GM23338 (cell line): Measurements from ENCODE around the gene INS. TPM values are rescaled to one million over a fixed set of nuclear protein-coding genes. Genes with fewer than 3 reads are reported as not detected.

Source experiments
- ATAC-seq: fragments of 200-7000 bp; cut with Tn5 transposase; 3 replicates; pipeline ENCODE4 v1.9.1; 2020
- DNase-seq: peaks from one replicate; pipeline ENCODE4 v3.0.0-alpha.2; 2015; ENCODE audit warnings: low spot score
- H2AFZ ChIP-seq: fragments of 200-600 bp; sonication (generic); 2 replicates; pipeline ENCODE4 v1.8.0; 2016; ENCODE audit warnings: antibody characterized with exemption, mild to moderate bottlenecking, moderate library complexity
- H3F3A ChIP-seq: fragments of 200-600 bp; sonication (generic); replicated peaks from 2 replicates; pipeline ENCODE4 v1.8.0; 2017; ENCODE audit warnings: antibody characterized with exemption, mixed run types, low read depth
- H3K27ac ChIP-seq: fragments of 200-600 bp; sonication (generic); 2 replicates; pipeline ENCODE4 v1.6.1; 2016; ENCODE audit warnings: low read depth
- H3K27me3 ChIP-seq: fragments of 200-600 bp; sonication (generic); 2 replicates; pipeline ENCODE4 v1.8.0; 2016; ENCODE audit warnings: mild to moderate bottlenecking, mixed run types, moderate library complexity; ENCODE audit not compliant: insufficient read depth
- H3K36me3 ChIP-seq: fragments of 200-600 bp; sonication (generic); 2 replicates; pipeline ENCODE4 v1.8.0; 2016; ENCODE audit warnings: mild to moderate bottlenecking; ENCODE audit not compliant: insufficient read depth
- H3K4me1 ChIP-seq: fragments of 200-600 bp; sonication (generic); 2 replicates; pipeline ENCODE4 v1.8.0; 2016; ENCODE audit warnings: mild to moderate bottlenecking, moderate library complexity; ENCODE audit not compliant: insufficient read depth
- H3K4me2 ChIP-seq: fragments of 200-600 bp; sonication (generic); 2 replicates; pipeline ENCODE4 v1.7.1; 2017; ENCODE audit warnings: mixed run types
- H3K4me3 ChIP-seq: fragments of 200-600 bp; sonication (generic); 2 replicates; pipeline ENCODE4 v1.6.1; 2016; ENCODE audit warnings: mixed run types
- H3K79me2 ChIP-seq: fragments of 200-600 bp; sonication (generic); replicated peaks from 2 replicates; pipeline ENCODE4 v1.8.0; 2017; ENCODE audit warnings: mild to moderate bottlenecking; ENCODE audit not compliant: insufficient read depth
- H3K9me2 ChIP-seq: fragments of 200-600 bp; sonication (generic); 2 replicates; pipeline ENCODE4 v1.8.0; 2017; ENCODE audit not compliant: insufficient read depth
- H4K20me1 ChIP-seq: fragments of 200-600 bp; sonication (generic); replicated peaks from 2 replicates; pipeline ENCODE4 v1.8.0; 2017; ENCODE audit warnings: mild to moderate bottlenecking; ENCODE audit not compliant: insufficient read depth
- H3K27ac Mint-ChIP-seq: 2 replicates; pipeline ENCODE4 v1.8.0; 2020; ENCODE audit warnings: inconsistent platforms, mild to moderate bottlenecking, moderate library complexity, mixed read lengths
- H3K27me3 Mint-ChIP-seq: 3 replicates; pipeline ENCODE4 v1.8.0; 2022; ENCODE audit warnings: low read depth, mild to moderate bottlenecking, moderate library complexity, mixed read lengths, inconsistent platforms; ENCODE audit not compliant: insufficient read depth, poor library complexity
- H3K36me3 Mint-ChIP-seq: 3 replicates; pipeline ENCODE4 v1.8.0; 2021; ENCODE audit warnings: low read depth, mild to moderate bottlenecking, inconsistent platforms, moderate library complexity, mixed read lengths
- H3K4me1 Mint-ChIP-seq: 3 replicates; pipeline ENCODE4 v1.8.0; 2020; ENCODE audit warnings: mild to moderate bottlenecking, inconsistent platforms, mixed read lengths
- H3K4me3 Mint-ChIP-seq: 3 replicates; pipeline ENCODE4 v1.8.0; 2021; ENCODE audit warnings: moderate library complexity, mild to moderate bottlenecking, inconsistent platforms, mixed read lengths
- H3K9me3 Mint-ChIP-seq: 3 replicates; pipeline ENCODE4 v1.8.0; 2020; ENCODE audit warnings: moderate library complexity, mild to moderate bottlenecking, inconsistent platforms, mixed read lengths
- CREB1 ChIP-seq: fragments of 250-450 bp; sonication (Bioruptor Pico); IDR thresholded peaks from 2 replicates; pipeline ENCODE4 v1.5.0; 2020; ENCODE audit warnings: low read depth, mild to moderate bottlenecking, moderate library complexity
- EZH2 ChIP-seq: fragments of 200-600 bp; sonication (generic); IDR thresholded peaks from one replicate; pipeline ENCODE4 v1.8.0; 2017; ENCODE audit warnings: antibody characterized with exemption, mild to moderate bottlenecking, low read depth; ENCODE audit not compliant: unreplicated experiment
- EZH2phosphoT487 ChIP-seq: fragments of 200-600 bp; sonication (generic); IDR thresholded peaks from one replicate; pipeline ENCODE4 v1.8.1; 2018; ENCODE audit warnings: antibody characterized with exemption; ENCODE audit not compliant: unreplicated experiment
- JUNB ChIP-seq: IDR thresholded peaks from one replicate; pipeline ENCODE4 v1.6.1; 2016; ENCODE audit warnings: antibody characterized with exemption; ENCODE audit not compliant: unreplicated experiment
- NANOG ChIP-seq: IDR thresholded peaks from 2 replicates; pipeline ENCODE4 v1.6.1; 2016; ENCODE audit warnings: antibody characterized with exemption, borderline replicate concordance
- POLR2AphosphoS5 ChIP-seq: IDR thresholded peaks from 2 replicates; pipeline ENCODE4 v1.6.1; 2016; ENCODE audit warnings: antibody characterized with exemption, low read depth
- STAT1 ChIP-seq: IDR thresholded peaks from one replicate; pipeline ENCODE4 v1.6.1; 2016; ENCODE audit warnings: antibody characterized with exemption; ENCODE audit not compliant: unreplicated experiment
- ZNF114 ChIP-seq: fragments of 250-450 bp; sonication (Bioruptor Pico); IDR thresholded peaks from 2 replicates; pipeline ENCODE4 v1.5.0; 2020; ENCODE audit warnings: mild to moderate bottlenecking, moderate library complexity
- ZNF331 ChIP-seq: fragments of 250-450 bp; sonication (Bioruptor Pico); IDR thresholded peaks from 2 replicates; pipeline ENCODE4 v1.5.0; 2020; ENCODE audit warnings: low read depth, mild to moderate bottlenecking, moderate library complexity
- polyA plus RNA-seq: library from polyadenylated mRNA; unstranded; fragments of >200 nt; fragmentation: Nextera tagmentation; extraction: Ambion mirVana; gene quantifications from 2 replicates; pipeline ENCODE4 v1.2.1, GENCODE V29; 2016
- total RNA-seq: library from RNA; depleted of rRNA; stranded (reverse); fragments of >200 nt; shearing (Covaris generic); gene quantifications from 2 replicates; pipeline ENCODE4 v1.2.3, GENCODE V29; 2014
- TF ChIP-seq, protein P1 (sequence below): IDR thresholded peaks from one replicate; pipeline ENCODE4 v1.6.1; 2018; ENCODE audit warnings: antibody characterized with exemption; ENCODE audit not compliant: unreplicated experiment
- TF ChIP-seq, protein P2 (sequence below): IDR thresholded peaks from 2 replicates; pipeline ENCODE4 v1.6.1; 2016; ENCODE audit warnings: antibody characterized with exemption
- TF ChIP-seq, protein P3 (sequence below): fragments of 250-450 bp; sonication (Bioruptor Pico); IDR thresholded peaks from 2 replicates; pipeline ENCODE4 v1.5.0; 2020; ENCODE audit warnings: mild to moderate bottlenecking, moderate library complexity
- TF ChIP-seq, protein P4 (sequence below), 2 experiments: fragments of 200-600 bp in 1 of 2; sonication (generic) in 1 of 2; conservative IDR thresholded peaks; 2 replicates each; pipeline versions ENCODE4 v1.5.1 to v1.6.1; 2016 to 2017; ENCODE audit warnings: antibody characterized with exemption in 2 of 2, low read depth in 2 of 2, mild to moderate bottlenecking in 2 of 2, moderate library complexity in 1 of 2

INS gene
- total and polyA plus RNA-seq, 2 experiments from 2014 or later: not detected

DNA sequence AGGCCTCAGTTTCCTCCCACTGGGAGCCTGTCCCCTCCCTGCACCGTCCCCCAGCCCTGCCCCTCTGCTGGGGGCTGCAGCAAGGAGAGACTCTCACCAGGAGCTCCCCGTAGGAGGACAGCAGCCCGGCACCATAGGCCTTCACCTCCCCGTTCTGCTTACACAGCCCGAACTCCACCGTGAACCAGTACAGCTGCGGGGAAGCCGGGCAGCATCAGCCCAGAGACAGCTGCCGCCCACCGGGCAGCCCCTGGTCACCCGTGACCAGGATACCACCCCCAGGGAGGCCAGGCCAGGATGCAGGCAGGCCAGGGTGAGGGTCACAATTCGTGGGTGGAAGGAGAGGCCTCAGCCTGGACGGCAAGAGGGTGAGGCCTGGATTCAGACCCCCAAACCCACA lies 4.6 kb upstream of the INS start:
- Mint-ChIP-seq H3K4me1 (no peaks in the 10 kb centered on the region), H3K27me3 (peaks cover 7% of the 10 kb centered on the region), H3K36me3 (no peaks in the 10 kb centered on the region), H3K27ac (no peak overlapping the region), H3K4me3 (no peak overlapping the region), H3K9me3 (no peaks in the 10 kb centered on the region)
- no peak overlapping the region for H3K4me3 ChIP-seq
- H4K20me1 ChIP-seq: no peaks in the 10 kb centered on the region
- no peak overlapping the region for H2AFZ ChIP-seq
- no peak for ATAC-seq
- no peak for TF ChIP-seq EZH2phosphoT487
- TF ChIP-seq EZH2: no peak
- no peak for TF ChIP-seq CREB1 (CRISPR knock-in tag)
- no peak for TF ChIP-seq ZNF114 (CRISPR knock-in tag)
- no peak for TF ChIP-seq STAT1
- TF ChIP-seq ZNF331 (CRISPR knock-in tag): no peak
- TF ChIP-seq, protein P1, sequence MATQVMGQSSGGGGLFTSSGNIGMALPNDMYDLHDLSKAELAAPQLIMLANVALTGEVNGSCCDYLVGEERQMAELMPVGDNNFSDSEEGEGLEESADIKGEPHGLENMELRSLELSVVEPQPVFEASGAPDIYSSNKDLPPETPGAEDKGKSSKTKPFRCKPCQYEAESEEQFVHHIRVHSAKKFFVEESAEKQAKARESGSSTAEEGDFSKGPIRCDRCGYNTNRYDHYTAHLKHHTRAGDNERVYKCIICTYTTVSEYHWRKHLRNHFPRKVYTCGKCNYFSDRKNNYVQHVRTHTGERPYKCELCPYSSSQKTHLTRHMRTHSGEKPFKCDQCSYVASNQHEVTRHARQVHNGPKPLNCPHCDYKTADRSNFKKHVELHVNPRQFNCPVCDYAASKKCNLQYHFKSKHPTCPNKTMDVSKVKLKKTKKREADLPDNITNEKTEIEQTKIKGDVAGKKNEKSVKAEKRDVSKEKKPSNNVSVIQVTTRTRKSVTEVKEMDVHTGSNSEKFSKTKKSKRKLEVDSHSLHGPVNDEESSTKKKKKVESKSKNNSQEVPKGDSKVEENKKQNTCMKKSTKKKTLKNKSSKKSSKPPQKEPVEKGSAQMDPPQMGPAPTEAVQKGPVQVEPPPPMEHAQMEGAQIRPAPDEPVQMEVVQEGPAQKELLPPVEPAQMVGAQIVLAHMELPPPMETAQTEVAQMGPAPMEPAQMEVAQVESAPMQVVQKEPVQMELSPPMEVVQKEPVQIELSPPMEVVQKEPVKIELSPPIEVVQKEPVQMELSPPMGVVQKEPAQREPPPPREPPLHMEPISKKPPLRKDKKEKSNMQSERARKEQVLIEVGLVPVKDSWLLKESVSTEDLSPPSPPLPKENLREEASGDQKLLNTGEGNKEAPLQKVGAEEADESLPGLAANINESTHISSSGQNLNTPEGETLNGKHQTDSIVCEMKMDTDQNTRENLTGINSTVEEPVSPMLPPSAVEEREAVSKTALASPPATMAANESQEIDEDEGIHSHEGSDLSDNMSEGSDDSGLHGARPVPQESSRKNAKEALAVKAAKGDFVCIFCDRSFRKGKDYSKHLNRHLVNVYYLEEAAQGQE: no peak
- TF ChIP-seq, protein P2, sequence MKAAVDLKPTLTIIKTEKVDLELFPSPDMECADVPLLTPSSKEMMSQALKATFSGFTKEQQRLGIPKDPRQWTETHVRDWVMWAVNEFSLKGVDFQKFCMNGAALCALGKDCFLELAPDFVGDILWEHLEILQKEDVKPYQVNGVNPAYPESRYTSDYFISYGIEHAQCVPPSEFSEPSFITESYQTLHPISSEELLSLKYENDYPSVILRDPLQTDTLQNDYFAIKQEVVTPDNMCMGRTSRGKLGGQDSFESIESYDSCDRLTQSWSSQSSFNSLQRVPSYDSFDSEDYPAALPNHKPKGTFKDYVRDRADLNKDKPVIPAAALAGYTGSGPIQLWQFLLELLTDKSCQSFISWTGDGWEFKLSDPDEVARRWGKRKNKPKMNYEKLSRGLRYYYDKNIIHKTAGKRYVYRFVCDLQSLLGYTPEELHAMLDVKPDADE: no peak
- TF ChIP-seq, protein P3, sequence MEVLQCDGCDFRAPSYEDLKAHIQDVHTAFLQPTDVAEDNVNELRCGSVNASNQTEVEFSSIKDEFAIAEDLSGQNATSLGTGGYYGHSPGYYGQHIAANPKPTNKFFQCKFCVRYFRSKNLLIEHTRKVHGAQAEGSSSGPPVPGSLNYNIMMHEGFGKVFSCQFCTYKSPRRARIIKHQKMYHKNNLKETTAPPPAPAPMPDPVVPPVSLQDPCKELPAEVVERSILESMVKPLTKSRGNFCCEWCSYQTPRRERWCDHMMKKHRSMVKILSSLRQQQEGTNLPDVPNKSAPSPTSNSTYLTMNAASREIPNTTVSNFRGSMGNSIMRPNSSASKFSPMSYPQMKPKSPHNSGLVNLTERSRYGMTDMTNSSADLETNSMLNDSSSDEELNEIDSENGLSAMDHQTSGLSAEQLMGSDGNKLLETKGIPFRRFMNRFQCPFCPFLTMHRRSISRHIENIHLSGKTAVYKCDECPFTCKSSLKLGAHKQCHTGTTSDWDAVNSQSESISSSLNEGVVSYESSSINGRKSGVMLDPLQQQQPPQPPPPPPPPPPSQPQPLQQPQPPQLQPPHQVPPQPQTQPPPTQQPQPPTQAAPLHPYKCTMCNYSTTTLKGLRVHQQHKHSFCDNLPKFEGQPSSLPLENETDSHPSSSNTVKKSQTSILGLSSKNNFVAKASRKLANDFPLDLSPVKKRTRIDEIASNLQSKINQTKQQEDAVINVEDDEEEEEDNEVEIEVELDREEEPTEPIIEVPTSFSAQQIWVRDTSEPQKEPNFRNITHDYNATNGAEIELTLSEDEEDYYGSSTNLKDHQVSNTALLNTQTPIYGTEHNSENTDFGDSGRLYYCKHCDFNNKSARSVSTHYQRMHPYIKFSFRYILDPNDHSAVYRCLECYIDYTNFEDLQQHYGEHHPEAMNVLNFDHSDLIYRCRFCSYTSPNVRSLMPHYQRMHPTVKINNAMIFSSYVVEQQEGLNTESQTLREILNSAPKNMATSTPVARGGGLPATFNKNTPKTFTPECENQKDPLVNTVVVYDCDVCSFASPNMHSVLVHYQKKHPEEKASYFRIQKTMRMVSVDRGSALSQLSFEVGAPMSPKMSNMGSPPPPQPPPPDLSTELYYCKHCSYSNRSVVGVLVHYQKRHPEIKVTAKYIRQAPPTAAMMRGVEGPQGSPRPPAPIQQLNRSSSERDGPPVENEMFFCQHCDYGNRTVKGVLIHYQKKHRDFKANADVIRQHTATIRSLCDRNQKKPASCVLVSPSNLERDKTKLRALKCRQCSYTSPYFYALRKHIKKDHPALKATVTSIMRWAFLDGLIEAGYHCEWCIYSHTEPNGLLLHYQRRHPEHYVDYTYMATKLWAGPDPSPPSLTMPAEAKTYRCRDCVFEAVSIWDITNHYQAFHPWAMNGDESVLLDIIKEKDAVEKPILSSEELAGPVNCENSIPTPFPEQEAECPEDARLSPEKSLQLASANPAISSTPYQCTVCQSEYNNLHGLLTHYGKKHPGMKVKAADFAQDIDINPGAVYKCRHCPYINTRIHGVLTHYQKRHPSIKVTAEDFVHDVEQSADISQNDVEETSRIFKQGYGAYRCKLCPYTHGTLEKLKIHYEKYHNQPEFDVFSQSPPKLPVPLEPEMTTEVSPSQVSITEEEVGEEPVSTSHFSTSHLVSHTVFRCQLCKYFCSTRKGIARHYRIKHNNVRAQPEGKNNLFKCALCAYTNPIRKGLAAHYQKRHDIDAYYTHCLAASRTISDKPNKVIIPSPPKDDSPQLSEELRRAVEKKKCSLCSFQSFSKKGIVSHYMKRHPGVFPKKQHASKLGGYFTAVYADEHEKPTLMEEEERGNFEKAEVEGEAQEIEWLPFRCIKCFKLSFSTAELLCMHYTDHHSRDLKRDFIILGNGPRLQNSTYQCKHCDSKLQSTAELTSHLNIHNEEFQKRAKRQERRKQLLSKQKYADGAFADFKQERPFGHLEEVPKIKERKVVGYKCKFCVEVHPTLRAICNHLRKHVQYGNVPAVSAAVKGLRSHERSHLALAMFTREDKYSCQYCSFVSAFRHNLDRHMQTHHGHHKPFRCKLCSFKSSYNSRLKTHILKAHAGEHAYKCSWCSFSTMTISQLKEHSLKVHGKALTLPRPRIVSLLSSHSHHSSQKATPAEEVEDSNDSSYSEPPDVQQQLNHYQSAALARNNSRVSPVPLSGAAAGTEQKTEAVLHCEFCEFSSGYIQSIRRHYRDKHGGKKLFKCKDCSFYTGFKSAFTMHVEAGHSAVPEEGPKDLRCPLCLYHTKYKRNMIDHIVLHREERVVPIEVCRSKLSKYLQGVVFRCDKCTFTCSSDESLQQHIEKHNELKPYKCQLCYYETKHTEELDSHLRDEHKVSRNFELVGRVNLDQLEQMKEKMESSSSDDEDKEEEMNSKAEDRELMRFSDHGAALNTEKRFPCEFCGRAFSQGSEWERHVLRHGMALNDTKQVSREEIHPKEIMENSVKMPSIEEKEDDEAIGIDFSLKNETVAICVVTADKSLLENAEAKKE (CRISPR knock-in tag): no peak
- TF ChIP-seq, protein P4, sequence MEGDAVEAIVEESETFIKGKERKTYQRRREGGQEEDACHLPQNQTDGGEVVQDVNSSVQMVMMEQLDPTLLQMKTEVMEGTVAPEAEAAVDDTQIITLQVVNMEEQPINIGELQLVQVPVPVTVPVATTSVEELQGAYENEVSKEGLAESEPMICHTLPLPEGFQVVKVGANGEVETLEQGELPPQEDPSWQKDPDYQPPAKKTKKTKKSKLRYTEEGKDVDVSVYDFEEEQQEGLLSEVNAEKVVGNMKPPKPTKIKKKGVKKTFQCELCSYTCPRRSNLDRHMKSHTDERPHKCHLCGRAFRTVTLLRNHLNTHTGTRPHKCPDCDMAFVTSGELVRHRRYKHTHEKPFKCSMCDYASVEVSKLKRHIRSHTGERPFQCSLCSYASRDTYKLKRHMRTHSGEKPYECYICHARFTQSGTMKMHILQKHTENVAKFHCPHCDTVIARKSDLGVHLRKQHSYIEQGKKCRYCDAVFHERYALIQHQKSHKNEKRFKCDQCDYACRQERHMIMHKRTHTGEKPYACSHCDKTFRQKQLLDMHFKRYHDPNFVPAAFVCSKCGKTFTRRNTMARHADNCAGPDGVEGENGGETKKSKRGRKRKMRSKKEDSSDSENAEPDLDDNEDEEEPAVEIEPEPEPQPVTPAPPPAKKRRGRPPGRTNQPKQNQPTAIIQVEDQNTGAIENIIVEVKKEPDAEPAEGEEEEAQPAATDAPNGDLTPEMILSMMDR (conservative IDR thresholded peaks at IDR 0.05; ENCODE audit: low read depth in 2 of 2): no peak
- no peak for TF ChIP-seq POLR2AphosphoS5
- TF ChIP-seq JUNB: no peak
- TF ChIP-seq NANOG: no peak
- no peaks in the 10 kb centered on the region for H3K9me2 ChIP-seq
- DNase-seq: no peak
- H3K4me1 ChIP-seq: no peaks in the 10 kb centered on the region
- no peaks in the 10 kb centered on the region for H3F3A ChIP-seq
- H3K27me3 ChIP-seq: no peaks in the 10 kb centered on the region
- H3K4me2 ChIP-seq: no peak overlapping the region
- H3K27ac ChIP-seq: no peak overlapping the region
- H3K79me2 ChIP-seq: no peaks in the 10 kb centered on the region
- no peaks in the 10 kb centered on the region for H3K36me3 ChIP-seq
